T-helper 2 cell treated with Interferon-gamma antibody and Interleukin-4, amounts not matched to agents 5 μg/mL and 100 μg/mL, for 36 hours (primary cell): ENCODE measurements around the gene IRAK4.
"Not testable (repeated sequence)": the region's sequence is repeated elsewhere in the genome, so short reads cannot be mapped to it uniquely, and the experiment has no call there.

Experiments used
- DNase-seq: peaks from one replicate; pipeline ENCODE4 v3.0.0; 2021; ENCODE audit warnings: low spot score
- H3K27ac Mint-ChIP-seq: one replicate; pipeline ENCODE4 v1.8.0; 2021; ENCODE audit warnings: mild to moderate bottlenecking, mixed read lengths
- H3K27me3 Mint-ChIP-seq: one replicate; pipeline ENCODE4 v1.8.0; 2021; ENCODE audit warnings: low read depth, mixed read lengths
- H3K36me3 Mint-ChIP-seq: one replicate; pipeline ENCODE4 v1.8.0; 2021; ENCODE audit warnings: low read depth, mixed read lengths
- H3K4me1 Mint-ChIP-seq: one replicate; pipeline ENCODE4 v1.8.0; 2021; ENCODE audit warnings: low read depth, mixed read lengths
- H3K4me3 Mint-ChIP-seq: one replicate; pipeline ENCODE4 v1.8.0; 2022; ENCODE audit warnings: mild to moderate bottlenecking, moderate library complexity, mixed read lengths
- H3K9me3 Mint-ChIP-seq: one replicate; pipeline ENCODE4 v1.8.0; 2021; ENCODE audit warnings: mixed read lengths

IRAK4 gene

DNA sequence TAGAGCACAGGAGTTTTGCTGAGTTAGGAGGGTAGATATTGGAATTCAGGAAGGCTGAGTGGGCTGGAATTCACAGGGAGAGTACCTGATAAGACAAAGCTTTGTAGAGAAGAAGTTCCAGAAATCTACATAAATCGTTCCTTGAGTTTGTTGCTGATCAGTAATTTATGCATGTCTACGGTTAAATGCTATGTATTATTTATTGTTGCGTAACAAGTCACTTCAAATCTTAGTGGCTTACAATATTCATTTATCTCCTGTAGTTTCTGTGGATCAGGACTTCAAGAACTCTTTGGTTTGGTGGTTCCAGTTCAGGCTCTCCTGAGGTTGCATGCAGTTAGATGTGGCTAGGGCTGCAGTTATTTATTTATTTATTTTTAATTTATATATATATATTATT, 7.9 kb upstream of the IRAK4 start:
- peaks cover 15% of the 10 kb centered on the region for H3K4me1 Mint-ChIP-seq
- H3K4me3 Mint-ChIP-seq = no peak overlapping the region
- H3K9me3 Mint-ChIP-seq = peaks cover 11% of the 10 kb centered on the region
- H3K27me3 Mint-ChIP-seq = no peaks in the 10 kb centered on the region
- DNase-seq = no peak
- H3K27ac Mint-ChIP-seq = no peak overlapping the region
- peaks cover 43% of the 10 kb centered on the region for H3K36me3 Mint-ChIP-seq

DNA sequence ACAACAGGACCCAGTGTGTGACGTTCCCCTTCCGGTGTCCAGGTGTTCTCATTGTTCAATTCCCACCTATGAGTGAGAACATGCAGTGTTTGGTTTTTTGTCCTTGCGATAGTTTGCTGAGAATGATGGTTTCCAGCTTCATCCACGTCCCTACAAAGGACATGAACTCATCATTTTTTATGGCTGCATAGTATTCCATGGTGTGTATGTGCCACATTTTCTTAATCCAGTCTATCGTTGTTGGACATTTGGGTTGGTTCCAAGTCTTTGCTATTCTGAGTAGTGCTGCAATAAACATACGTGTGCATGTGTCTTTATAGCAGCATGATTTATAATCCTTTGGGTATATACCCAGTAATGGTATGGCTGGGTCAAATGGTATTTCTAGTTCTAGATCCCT, 7.4 kb upstream of the IRAK4 start:
- H3K36me3 Mint-ChIP-seq = peaks cover 43% of the 10 kb centered on the region
- peaks cover 11% of the 10 kb centered on the region for H3K9me3 Mint-ChIP-seq
- peaks cover 19% of the 10 kb centered on the region for H3K4me1 Mint-ChIP-seq
- not testable (repeated sequence) for DNase-seq, H3K27ac Mint-ChIP-seq, H3K4me3 Mint-ChIP-seq, H3K27me3 Mint-ChIP-seq

DNA sequence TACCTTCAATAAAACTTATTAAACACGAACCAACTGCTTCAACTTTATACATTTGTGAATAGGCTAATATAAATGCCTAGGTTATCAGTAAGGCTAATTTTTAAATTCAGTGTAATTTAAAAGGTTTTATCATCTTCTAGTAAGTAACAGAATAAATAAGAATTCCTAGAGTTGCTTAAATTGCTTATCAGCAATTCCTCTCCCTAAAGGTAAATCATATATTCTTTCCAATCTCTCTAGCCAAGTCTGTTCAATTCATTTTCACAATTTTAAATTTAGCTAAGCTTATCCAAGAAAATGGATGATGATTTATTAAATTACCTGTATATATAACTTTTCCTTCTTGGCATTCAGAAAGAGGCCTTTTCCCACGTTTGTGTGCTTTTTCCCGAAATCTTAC, 4.7 kb upstream of the IRAK4 start:
- H3K4me1 Mint-ChIP-seq = peaks cover 32% of the 10 kb centered on the region
- H3K27ac Mint-ChIP-seq = no peak overlapping the region
- H3K27me3 Mint-ChIP-seq = no peaks in the 10 kb centered on the region
- H3K36me3 Mint-ChIP-seq = peaks cover 42% of the 10 kb centered on the region
- H3K9me3 Mint-ChIP-seq = peaks cover 11% of the 10 kb centered on the region
- H3K4me3 Mint-ChIP-seq = no peak overlapping the region
- DNase-seq = no peak

DNA sequence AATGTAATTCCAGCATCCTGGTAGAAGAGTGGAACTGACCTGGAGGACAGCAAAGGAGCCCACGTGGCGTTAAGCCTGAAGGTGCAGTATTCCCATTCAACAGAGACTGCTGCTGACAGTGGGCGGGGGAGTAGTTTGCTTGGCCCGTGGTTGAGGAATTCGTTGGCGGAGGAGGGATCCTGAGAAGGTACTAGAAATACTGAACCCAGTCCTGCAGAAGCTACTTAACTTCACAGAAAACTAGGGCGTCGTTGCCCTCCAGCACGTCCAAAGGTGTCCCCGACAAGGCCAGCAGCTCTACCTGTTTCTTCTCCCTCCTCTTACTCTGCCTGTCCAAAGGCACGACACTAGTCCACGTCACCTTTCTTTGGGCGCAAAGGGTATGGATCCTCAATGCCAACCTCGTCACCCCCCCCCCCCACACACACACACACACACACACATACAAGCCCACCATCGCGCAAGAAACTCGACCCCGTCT, 464 bp upstream of the IRAK4 start:
- Mint-ChIP-seq H3K27me3 (no peaks in the 10 kb centered on the region), H3K36me3 (peaks cover 40% of the 10 kb centered on the region)
- peak; percentile 14 for DNase-seq

DNA sequence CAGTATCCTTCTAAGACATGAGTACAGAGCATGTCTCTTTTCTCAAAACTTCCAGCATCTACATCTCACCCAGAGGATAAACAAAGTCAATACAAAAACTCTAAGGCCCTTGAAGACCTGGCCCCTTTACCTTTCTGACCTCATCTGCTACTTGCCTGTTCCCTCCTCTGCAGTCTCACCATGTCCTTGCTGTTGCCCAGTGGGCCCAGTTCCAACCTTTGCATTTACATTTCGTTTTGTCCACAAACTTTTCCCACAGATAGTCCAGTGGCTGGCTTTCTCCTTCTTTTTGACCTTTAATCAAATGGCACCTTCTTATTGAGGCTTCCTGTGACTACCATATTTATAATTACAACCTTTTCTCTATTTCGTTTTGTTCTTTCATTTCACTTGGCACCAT, 1.6 kb downstream of the IRAK4 start:
- Mint-ChIP-seq H3K4me1 (peaks cover 50% of the 10 kb centered on the region), H3K9me3 (no peaks in the 10 kb centered on the region), H3K27me3 (no peaks in the 10 kb centered on the region), H3K27ac (peak overlapping the region; percentile 82), H3K36me3 (peaks cover 26% of the 10 kb centered on the region), H3K4me3 (peak overlapping the region; percentile 91)
- DNase-seq = no peak

More for the DNA sequence above, 464 bp upstream of the IRAK4 start:
- peak overlapping the region; percentile 91 for H3K4me3 Mint-ChIP-seq
- H3K27ac Mint-ChIP-seq = peak overlapping the region; percentile 98
- H3K9me3 Mint-ChIP-seq = peaks cover 4% of the 10 kb centered on the region
- H3K4me1 Mint-ChIP-seq = peaks cover 55% of the 10 kb centered on the region

DNA sequence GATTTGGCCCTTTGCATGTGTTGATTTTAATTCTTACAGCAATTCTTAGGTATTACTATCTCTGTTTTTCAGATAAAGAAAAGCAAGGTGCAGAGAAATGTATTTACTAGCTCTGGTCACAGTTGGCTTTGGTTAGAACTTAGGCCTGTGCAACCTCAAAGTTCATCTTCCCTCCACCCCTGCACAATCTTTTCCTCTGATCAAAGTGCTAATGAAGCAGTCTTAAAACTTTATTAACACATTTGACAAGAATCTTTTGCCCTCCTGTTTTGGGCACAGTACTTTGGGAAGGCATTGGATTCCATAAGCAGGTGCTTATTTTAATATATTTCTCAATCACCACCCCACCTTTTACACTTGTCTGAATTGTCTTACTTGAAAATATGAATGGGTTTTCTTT, 2.7 kb downstream of the IRAK4 start:
- no peaks in the 10 kb centered on the region for H3K27me3 Mint-ChIP-seq
- no peak for DNase-seq
- no peaks in the 10 kb centered on the region for H3K9me3 Mint-ChIP-seq
- peak overlapping the region; percentile 61 for H3K4me3 Mint-ChIP-seq
- H3K4me1 Mint-ChIP-seq = peaks cover 41% of the 10 kb centered on the region
- peak overlapping the region; percentile 39 for H3K27ac Mint-ChIP-seq
- peaks cover 24% of the 10 kb centered on the region for H3K36me3 Mint-ChIP-seq

DNA sequence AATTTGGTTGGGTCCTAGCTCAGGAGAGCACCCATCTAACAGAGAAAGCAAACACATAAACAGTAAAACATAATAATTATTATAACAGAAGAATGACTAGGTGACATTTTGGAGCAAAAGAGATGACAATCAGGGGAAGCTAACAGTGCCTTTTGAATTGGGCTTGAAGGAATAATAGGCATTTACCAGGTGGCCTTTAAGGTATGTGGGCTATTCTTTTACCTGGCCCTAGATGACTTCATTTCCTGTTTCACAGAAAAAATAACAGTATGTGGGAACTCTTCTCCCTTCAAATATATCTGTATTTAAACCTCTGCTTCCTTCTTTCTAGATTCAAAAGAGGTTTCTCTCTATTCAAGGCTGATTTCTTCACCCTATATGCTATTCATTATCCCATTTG, 3.8 kb downstream of the IRAK4 start:
- Mint-ChIP-seq H3K36me3 (peaks cover 20% of the 10 kb centered on the region), H3K4me3 (peak overlapping the region; percentile 37), H3K4me1 (peaks cover 35% of the 10 kb centered on the region), H3K9me3 (no peaks in the 10 kb centered on the region), H3K27ac (no peak overlapping the region), H3K27me3 (no peaks in the 10 kb centered on the region)
- DNase-seq = no peak

DNA sequence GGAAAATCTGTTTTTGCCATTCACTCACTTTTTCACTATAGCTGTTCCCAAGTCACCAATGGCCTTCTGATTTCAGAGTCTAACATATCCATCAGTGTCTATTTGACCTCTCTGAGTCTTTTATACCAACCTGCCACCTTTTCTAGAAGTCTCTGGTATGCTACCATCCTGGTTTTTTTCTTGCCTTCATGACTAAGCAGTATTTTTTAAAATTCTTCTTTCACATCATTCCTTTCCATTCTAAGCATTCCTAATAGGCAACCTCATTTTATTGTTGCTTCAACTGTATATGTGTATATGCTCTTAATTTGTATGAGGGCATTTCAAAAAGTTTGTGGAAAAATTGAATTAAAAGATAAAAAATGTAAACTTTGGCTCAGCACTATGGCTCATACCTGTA, 5.0 kb downstream of the IRAK4 start:
- Mint-ChIP-seq H3K9me3 (no peaks in the 10 kb centered on the region), H3K4me3 (no peak overlapping the region), H3K4me1 (peaks cover 30% of the 10 kb centered on the region), H3K27me3 (no peaks in the 10 kb centered on the region), H3K36me3 (peaks cover 29% of the 10 kb centered on the region), H3K27ac (no peak overlapping the region)
- DNase-seq = no peak

DNA sequence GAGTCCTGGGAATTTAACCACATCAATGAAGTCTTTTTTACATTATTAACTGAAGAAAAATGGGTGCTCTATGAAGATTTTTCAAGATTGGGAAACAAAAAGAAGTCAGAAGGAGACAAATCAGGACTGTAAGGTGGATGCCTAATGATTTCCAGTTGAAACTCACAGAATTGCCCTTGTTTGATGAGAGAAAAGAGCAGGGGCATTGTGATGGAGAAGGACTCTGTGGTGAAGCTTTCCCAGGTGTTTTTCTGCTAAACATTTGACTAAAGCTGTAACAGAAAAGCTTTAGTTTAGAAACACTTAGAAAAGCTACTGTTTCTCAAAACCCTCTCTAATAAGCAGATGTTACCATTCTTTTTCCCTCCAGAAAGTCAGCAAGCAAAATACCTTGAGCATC, 5.8 kb downstream of the IRAK4 start:
- no peaks in the 10 kb centered on the region for H3K27me3 Mint-ChIP-seq
- H3K27ac Mint-ChIP-seq = no peak overlapping the region
- no peaks in the 10 kb centered on the region for H3K9me3 Mint-ChIP-seq
- H3K4me3 Mint-ChIP-seq = no peak overlapping the region
- H3K36me3 Mint-ChIP-seq = peaks cover 30% of the 10 kb centered on the region
- DNase-seq = no peak
- H3K4me1 Mint-ChIP-seq = peaks cover 28% of the 10 kb centered on the region

DNA sequence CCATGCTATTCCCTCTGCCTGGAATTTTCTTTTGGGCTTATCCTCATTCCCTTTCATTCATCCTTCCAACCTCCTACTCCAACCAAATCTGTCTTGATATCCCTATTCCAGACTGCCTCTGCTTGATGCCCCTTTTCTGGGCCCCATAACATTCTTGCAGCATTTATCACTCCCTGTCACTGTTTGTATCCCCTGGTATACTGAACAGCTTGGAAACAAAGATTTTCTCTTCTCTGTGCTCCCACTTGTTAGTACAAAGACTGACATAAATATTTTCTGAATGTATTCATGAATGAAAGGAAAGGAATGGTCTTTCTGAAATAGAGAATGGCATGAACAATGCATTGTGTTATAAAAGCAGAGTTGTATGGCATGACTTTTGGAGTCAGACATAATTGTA, 7.5 kb downstream of the IRAK4 start:
- no peaks in the 10 kb centered on the region for H3K27me3 Mint-ChIP-seq
- H3K27ac Mint-ChIP-seq = no peak overlapping the region
- no peaks in the 10 kb centered on the region for H3K9me3 Mint-ChIP-seq
- H3K4me1 Mint-ChIP-seq = peaks cover 18% of the 10 kb centered on the region
- no peak for DNase-seq
- peaks cover 36% of the 10 kb centered on the region for H3K36me3 Mint-ChIP-seq
- H3K4me3 Mint-ChIP-seq = no peak overlapping the region

DNA sequence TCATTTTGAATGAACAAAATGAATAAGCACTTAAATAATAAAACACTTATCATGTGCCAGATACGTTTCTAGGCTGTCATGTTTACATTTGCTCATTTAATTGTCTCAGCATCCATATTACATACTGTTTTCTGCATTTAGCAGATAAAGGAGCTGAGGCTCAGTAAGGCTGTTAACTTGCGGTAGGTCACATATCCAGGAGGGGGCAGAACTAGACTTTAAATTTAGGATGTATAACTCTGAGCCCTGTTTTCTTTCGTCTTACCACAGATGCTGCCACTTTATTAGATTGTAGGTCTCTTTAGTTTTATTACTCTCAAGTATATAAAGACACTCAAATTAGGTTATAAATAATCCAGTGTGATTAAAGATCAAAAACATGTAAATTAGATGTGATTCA, 17.7 kb downstream of the IRAK4 start:
- no peak overlapping the region for H3K4me3 Mint-ChIP-seq
- DNase-seq = no peak
- peaks cover 21% of the 10 kb centered on the region for H3K36me3 Mint-ChIP-seq

DNA sequence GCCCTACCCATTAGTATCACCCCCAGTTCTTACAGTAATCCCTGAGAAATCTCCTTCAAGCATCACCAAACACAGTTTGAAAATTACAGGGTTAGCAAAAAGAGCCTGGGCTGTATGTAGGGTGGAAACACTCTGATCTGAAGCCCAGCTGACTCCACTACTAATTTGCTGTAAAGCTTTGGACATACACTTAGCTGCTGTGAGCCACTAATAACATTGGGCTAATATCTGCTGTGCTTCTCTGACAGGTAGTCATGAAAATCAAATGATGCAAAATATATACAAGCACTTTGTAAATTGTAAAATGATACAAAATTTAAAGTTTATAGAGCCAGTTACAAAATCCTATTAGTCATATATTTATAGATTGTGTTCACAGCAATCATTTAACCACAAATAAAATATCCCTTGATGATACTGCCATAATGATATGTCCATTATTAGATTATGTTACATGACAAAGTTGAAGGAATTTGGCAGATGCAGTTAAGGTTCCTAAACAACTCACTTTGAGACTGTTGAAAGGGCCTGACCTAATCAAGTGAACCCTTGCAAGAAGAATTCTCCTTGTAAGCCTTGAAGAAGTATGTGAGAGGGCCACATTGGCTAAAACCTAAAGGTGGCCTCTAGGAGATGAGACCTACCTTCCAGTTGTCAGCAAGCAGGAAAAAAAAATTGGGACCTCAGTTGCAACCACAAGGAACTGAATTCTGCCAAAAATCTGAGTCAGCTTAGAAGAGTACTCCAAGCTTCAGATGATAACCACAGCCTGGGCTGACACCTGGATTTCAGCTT, 28.3 kb downstream of the IRAK4 start:
- peaks cover 30% of the 10 kb centered on the region for H3K36me3 Mint-ChIP-seq
- no peak overlapping the region for H3K27ac Mint-ChIP-seq
- no peaks in the 10 kb centered on the region for H3K27me3 Mint-ChIP-seq
- no peaks in the 10 kb centered on the region for H3K4me1 Mint-ChIP-seq
- H3K9me3 Mint-ChIP-seq = no peaks in the 10 kb centered on the region
- no peak for DNase-seq
- no peak overlapping the region for H3K4me3 Mint-ChIP-seq

More for the DNA sequence above, 17.7 kb downstream of the IRAK4 start:
- Mint-ChIP-seq H3K4me1 (no peaks in the 10 kb centered on the region), H3K27me3 (no peaks in the 10 kb centered on the region), H3K9me3 (no peaks in the 10 kb centered on the region), H3K27ac (no peak overlapping the region)

DNA sequence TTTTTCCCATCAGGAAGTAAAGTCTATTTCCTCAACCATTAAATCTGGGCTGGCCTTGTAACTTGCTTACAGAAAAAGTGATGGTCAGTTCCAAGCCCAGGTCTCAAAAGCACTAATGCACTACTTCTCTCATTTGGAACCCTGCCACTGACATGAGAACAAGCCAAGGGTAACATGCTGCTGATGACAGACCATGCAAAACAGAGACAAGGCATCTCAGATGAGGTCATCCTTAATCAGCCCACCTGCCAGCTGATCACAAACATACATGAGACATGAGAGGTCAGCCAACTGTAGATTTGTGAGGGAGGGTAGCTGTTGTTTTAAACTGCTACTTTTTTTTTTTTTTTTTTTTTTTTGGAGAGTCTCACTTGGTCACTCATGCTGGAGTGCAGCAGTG, 31.2 kb downstream of the IRAK4 start:
- Mint-ChIP-seq H3K4me1 (no peaks in the 10 kb centered on the region), H3K9me3 (no peaks in the 10 kb centered on the region), H3K27me3 (no peaks in the 10 kb centered on the region), H3K4me3 (no peak overlapping the region), H3K27ac (no peak overlapping the region), H3K36me3 (peaks cover 18% of the 10 kb centered on the region)
- DNase-seq = no peak

DNA sequence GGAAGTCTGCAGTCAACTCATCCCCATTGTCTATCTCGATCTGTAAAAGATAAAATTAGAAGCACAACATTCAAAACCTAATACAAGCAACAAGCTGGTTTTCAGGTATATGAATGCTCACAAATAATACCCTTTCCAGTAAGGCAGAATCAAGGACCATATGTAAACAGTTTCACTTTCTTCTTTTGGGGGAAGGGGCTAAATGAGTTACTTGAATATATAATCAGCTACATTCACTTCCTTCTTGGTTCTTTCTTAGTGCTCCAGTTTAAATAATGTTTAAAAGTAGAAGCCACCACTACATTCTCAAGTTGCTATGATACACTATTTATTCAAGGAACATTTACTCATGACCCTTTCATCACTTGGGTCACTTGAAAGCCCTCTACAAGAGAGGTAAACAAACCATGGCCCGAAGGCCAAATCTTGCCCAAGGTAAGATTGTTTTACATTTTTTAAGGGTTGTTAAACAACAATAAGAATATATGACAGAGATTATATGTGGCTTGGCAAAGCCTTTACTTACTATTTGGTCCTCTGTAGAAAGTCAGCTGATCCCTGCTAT, 37.0 kb downstream of the IRAK4 start:
- H3K36me3 Mint-ChIP-seq = peaks cover 31% of the 10 kb centered on the region
- peaks cover 2% of the 10 kb centered on the region for H3K4me1 Mint-ChIP-seq
- no peaks in the 10 kb centered on the region for H3K9me3 Mint-ChIP-seq
- no peaks in the 10 kb centered on the region for H3K27me3 Mint-ChIP-seq
- no peak for DNase-seq
- no peak overlapping the region for H3K4me3 Mint-ChIP-seq
- H3K27ac Mint-ChIP-seq = no peak overlapping the region
